ENCODE measurements around the gene TGIF2.
A peak's percentile ranks its signal among the peaks of the same experiment; 100 is the strongest.

The TGIF2 gene

DNA sequence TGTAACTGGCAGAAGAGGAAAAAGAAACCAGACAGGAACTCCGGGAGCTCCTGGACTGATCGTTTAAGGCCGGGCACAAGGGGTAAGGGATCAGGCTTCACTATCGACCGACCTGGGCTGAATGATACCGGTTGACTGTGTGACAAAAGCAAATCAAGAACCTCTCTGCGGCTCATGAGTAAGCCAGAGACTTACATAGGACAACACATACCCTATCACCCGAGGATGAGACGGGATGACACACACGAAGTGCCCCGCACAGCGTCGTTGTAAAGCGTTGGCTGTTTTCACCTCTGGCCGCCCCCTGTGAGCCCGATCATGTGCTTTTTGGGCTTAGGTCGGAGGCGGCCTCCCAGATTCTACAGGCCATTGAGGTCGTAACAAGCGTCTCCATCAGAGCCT lies 695 bp upstream of the TGIF2 start:
- H3K27me3 ChIP-seq (replicated peaks; ENCODE audit: control insufficient read depth, insufficient read depth, low read length) = no peaks in the 10 kb centered on the region
- peak overlapping the region; percentile 93 for H3K4me3 ChIP-seq (replicated peaks; ENCODE audit: low read depth, low read length)
- no peak for TF ChIP-seq CTCF (IDR thresholded peaks at IDR 0.05; ENCODE audit: insufficient read depth, low read length, poor library complexity, severe bottlenecking)
- no peaks in the 10 kb centered on the region; the same call in 1 of the 2 replicates for H3K36me3 ChIP-seq (ENCODE audit: control insufficient read depth, insufficient read depth, low read length)
- no peak for DNase-seq (ENCODE audit: extremely low read depth, insufficient read length)

- peak; percentile 55 for DNase-seq (ENCODE audit: extremely low read depth, insufficient read length)
- H3K4me3 ChIP-seq (replicated peaks; ENCODE audit: low read depth, low read length) = peak overlapping the region; percentile 93
- TF ChIP-seq CTCF (IDR thresholded peaks at IDR 0.05; ENCODE audit: insufficient read depth, low read length, poor library complexity, severe bottlenecking) = no peak
Observed at GRCh38 chr20:36573798-36574365, 485 bp downstream of the TGIF2 start.

GRCh38 chr20:36574366-36575135 lies 1.2 kb downstream of the TGIF2 start:
- DNase-seq (ENCODE audit: extremely low read depth, insufficient read length) = peak; percentile 61
- H3K36me3 ChIP-seq (ENCODE audit: control insufficient read depth, insufficient read depth, low read length) = peaks cover 7% of the 10 kb centered on the region
- TF ChIP-seq CTCF (IDR thresholded peaks at IDR 0.05; ENCODE audit: insufficient read depth, low read length, poor library complexity, severe bottlenecking) = no peak

More at GRCh38 chr20:36573798-36574365, 485 bp downstream of the TGIF2 start:
- peaks cover 4% of the 10 kb centered on the region for H3K36me3 ChIP-seq (ENCODE audit: control insufficient read depth, insufficient read depth, low read length)
- H3K27me3 ChIP-seq (replicated peaks; ENCODE audit: control insufficient read depth, insufficient read depth, low read length) = no peaks in the 10 kb centered on the region

DNA sequence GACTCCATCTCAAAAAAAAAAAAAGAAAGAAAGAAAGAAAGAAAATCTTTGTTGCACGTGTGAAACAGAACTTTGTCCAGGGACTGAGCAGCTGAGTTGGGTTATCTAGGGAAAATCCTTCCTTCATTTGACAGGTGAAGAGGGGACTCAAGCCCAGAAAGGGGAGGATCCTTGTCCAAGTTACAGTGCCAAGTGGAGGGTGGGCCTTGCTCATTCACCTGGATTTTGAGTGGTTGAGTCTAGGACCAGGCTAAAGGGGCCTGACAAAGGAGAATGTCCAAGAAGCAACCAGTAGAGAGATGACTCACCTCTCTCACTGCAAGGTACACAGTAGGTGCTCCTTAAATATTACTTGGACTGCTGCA lies 2.7 kb downstream of the TGIF2 start:
- H3K36me3 ChIP-seq (ENCODE audit: control insufficient read depth, insufficient read depth, low read length) = peaks cover 13% of the 10 kb centered on the region
- H3K4me3 ChIP-seq (replicated peaks; ENCODE audit: low read depth, low read length) = no peak overlapping the region
- no peaks in the 10 kb centered on the region for H3K27me3 ChIP-seq (replicated peaks; ENCODE audit: control insufficient read depth, insufficient read depth, low read length)
- no peak for DNase-seq (ENCODE audit: extremely low read depth, insufficient read length)
- TF ChIP-seq CTCF (IDR thresholded peaks at IDR 0.05; ENCODE audit: insufficient read depth, low read length, poor library complexity, severe bottlenecking) = no peak

More at GRCh38 chr20:36574366-36575135, 1.2 kb downstream of the TGIF2 start:
- H3K4me3 ChIP-seq (replicated peaks; ENCODE audit: low read depth, low read length) = peak overlapping the region; percentile 93
- H3K27me3 ChIP-seq (replicated peaks; ENCODE audit: control insufficient read depth, insufficient read depth, low read length) = no peaks in the 10 kb centered on the region

- no peak overlapping the region for H3K4me3 ChIP-seq (replicated peaks; ENCODE audit: low read depth, low read length)
- H3K27me3 ChIP-seq (replicated peaks; ENCODE audit: control insufficient read depth, insufficient read depth, low read length) = no peaks in the 10 kb centered on the region
- H3K36me3 ChIP-seq (ENCODE audit: control insufficient read depth, insufficient read depth, low read length) = peaks cover 24% of the 10 kb centered on the region
- TF ChIP-seq CTCF (IDR thresholded peaks at IDR 0.05; ENCODE audit: insufficient read depth, low read length, poor library complexity, severe bottlenecking) = no peak
- DNase-seq (ENCODE audit: extremely low read depth, insufficient read length) = no peak
Observed at GRCh38 chr20:36578356-36579041, 5.1 kb downstream of the TGIF2 start.
